IMR-90 (cell line): ENCODE data around the gene RASGRF1. TPM values are rescaled to one million over a fixed set of nuclear protein-coding genes. Genes with fewer than 3 reads are reported as not detected.

Experiments
- ATAC-seq: fragments of 200-7000 bp; cut with Tn5 transposase; 2 replicates; pipeline ENCODE4 v1.9.1; 2020; ENCODE audit warnings: low read depth, mild to moderate bottlenecking, moderate library complexity
- BruUV-seq: library from RNA; stranded (reverse); fragments of 400-500 nt; replicated peaks from 2 replicates; lab custom pipeline; 2021; lab: Mats Ljungman, UMichigan
- CTCF ChIA-PET: fragments of 300-600 bp; formaldehyde crosslinking; extraction: SDS; loops from one replicate; lab custom pipeline; 2021; ENCODE audit warnings: antibody characterized with exemption; lab: Yijun Ruan, JAX
- POLR2A ChIA-PET: fragments of 300-600 bp; sonication (Branson Sonifier 250); formaldehyde crosslinking; loops from one replicate; lab custom pipeline; 2022; ENCODE audit warnings: antibody characterized with exemption; ENCODE audit not compliant: unreplicated experiment; lab: Charles Lee
- DNase-seq: peaks from one replicate; pipeline ENCODE4 v3.0.0; 2013
- H2AFZ ChIP-seq: replicated peaks from 2 replicates; pipeline ENCODE3; 2013; ENCODE audit warnings: low read length, mild to moderate bottlenecking; ENCODE audit not compliant: poor library complexity
- H2AK5ac ChIP-seq: 2 replicates; pipeline ENCODE4 v1.6.1; 2013; ENCODE audit warnings: low read depth, low read length, inconsistent platforms
- H2AK9ac ChIP-seq: replicated peaks from 2 replicates; pipeline ENCODE3; 2013; ENCODE audit warnings: mild to moderate bottlenecking, low read depth, low read length, moderate library complexity; ENCODE audit not compliant: poor library complexity
- H2BK120ac ChIP-seq: 2 replicates; pipeline ENCODE4 v1.6.1; 2013; ENCODE audit warnings: low read depth, low read length, inconsistent platforms
- H2BK15ac ChIP-seq: 3 replicates; pipeline ENCODE4 v1.6.1; 2013; ENCODE audit warnings: low read depth, low read length, inconsistent platforms
- H2BK20ac ChIP-seq: 2 replicates; pipeline ENCODE4 v1.6.1; 2013; ENCODE audit warnings: low read depth, mild to moderate bottlenecking, inconsistent platforms, low read length, moderate library complexity
- H2BK5ac ChIP-seq: 2 replicates; pipeline ENCODE4 v1.6.1; 2013; ENCODE audit warnings: mild to moderate bottlenecking, low read depth, low read length, inconsistent platforms; ENCODE audit not compliant: poor library complexity, severe bottlenecking
- H3K14ac ChIP-seq: replicated peaks from 2 replicates; pipeline ENCODE4 v1.6.1; 2013; ENCODE audit warnings: low read depth, low read length, inconsistent platforms
- H3K18ac ChIP-seq: 2 replicates; pipeline ENCODE4 v1.6.1; 2013; ENCODE audit warnings: low read depth, low read length, control low read depth
- H3K23ac ChIP-seq: 2 replicates; pipeline ENCODE4 v1.6.1; 2013; ENCODE audit warnings: low read depth, low read length, inconsistent platforms
- H3K27ac ChIP-seq: 2 replicates; pipeline ENCODE4 v1.5.1; 2013; ENCODE audit warnings: mild to moderate bottlenecking, control low read depth, low read length; ENCODE audit not compliant: insufficient read depth
- H3K27me3 ChIP-seq: 2 replicates; pipeline ENCODE4 v1.6.1; 2013; ENCODE audit warnings: low read length; ENCODE audit not compliant: control insufficient read depth, insufficient read depth
- H3K36me3 ChIP-seq: 2 replicates; pipeline ENCODE4 v1.6.1; 2013; ENCODE audit warnings: low read length, mixed read lengths; ENCODE audit not compliant: control insufficient read depth, insufficient read depth
- H3K4ac ChIP-seq: 2 replicates; pipeline ENCODE4 v1.6.1; 2013; ENCODE audit warnings: low read depth, low read length, inconsistent platforms
- H3K4me1 ChIP-seq: 2 replicates; pipeline ENCODE4 v1.6.1; 2013; ENCODE audit warnings: low read length, mixed read lengths; ENCODE audit not compliant: control insufficient read depth, insufficient read depth
- H3K4me2 ChIP-seq: 2 replicates; pipeline ENCODE4 v1.6.1; 2013; ENCODE audit warnings: low read depth, mild to moderate bottlenecking, control low read depth, low read length, moderate library complexity
- H3K4me3 ChIP-seq: 2 replicates; pipeline ENCODE4 v1.5.1; 2013; ENCODE audit warnings: low read depth, mild to moderate bottlenecking, control low read depth, low read length, moderate library complexity; ENCODE audit not compliant: insufficient read depth
- H3K56ac ChIP-seq: 2 replicates; pipeline ENCODE4 v1.6.1; 2013; ENCODE audit warnings: low read length, inconsistent platforms; ENCODE audit not compliant: insufficient read depth; ENCODE audit errors: extremely low read depth
- H3K79me1 ChIP-seq, 2 experiments: 2 replicates each; pipeline ENCODE4 v1.6.1; 2013; ENCODE audit warnings: low read length in 2 of 2, inconsistent platforms in 1 of 2, low read depth in 1 of 2
- H3K9ac ChIP-seq: 2 replicates; pipeline ENCODE4 v1.6.1; 2013; ENCODE audit warnings: low read depth, low read length, control low read depth
- H3K9me1 ChIP-seq: 2 replicates; pipeline ENCODE4 v1.6.1; 2013; ENCODE audit warnings: low read length, inconsistent platforms; ENCODE audit not compliant: insufficient read depth
- H3K9me3 ChIP-seq: 2 replicates; pipeline ENCODE4 v1.6.1; 2013; ENCODE audit warnings: low read length; ENCODE audit not compliant: control insufficient read depth, insufficient read depth
- H4K20me1 ChIP-seq: 2 replicates; pipeline ENCODE4 v1.6.1; 2013; ENCODE audit warnings: low read length, inconsistent platforms; ENCODE audit not compliant: insufficient read depth
- H4K5ac ChIP-seq: 2 replicates; pipeline ENCODE4 v1.6.1; 2013; ENCODE audit warnings: mild to moderate bottlenecking, low read depth, low read length, control low read depth
- H4K8ac ChIP-seq, 2 experiments: 2 replicates each; pipeline ENCODE4 v1.6.1; 2013; ENCODE audit warnings: low read depth in 2 of 2, low read length in 2 of 2, control low read depth in 1 of 2, inconsistent platforms in 1 of 2
- H4K91ac ChIP-seq: 2 replicates; pipeline ENCODE4 v1.6.1; 2013; ENCODE audit warnings: low read depth, low read length, inconsistent platforms; ENCODE audit not compliant: insufficient read depth
- BHLHE40 ChIP-seq: fragments of 150-350 bp; IDR thresholded peaks from 2 replicates; pipeline ENCODE4 v1.6.1; 2016; ENCODE audit warnings: mild to moderate bottlenecking, low read depth, low read length
- CEBPB ChIP-seq: IDR thresholded peaks from 2 replicates; pipeline ENCODE4 v1.6.1; 2012; ENCODE audit warnings: low read depth, low read length, improper control_type of control experiment
- CHD1 ChIP-seq: IDR thresholded peaks from 2 replicates; pipeline ENCODE4 v1.6.1; 2012; ENCODE audit warnings: low read depth, low read length, improper control_type of control experiment
- CTCF ChIP-seq: conservative IDR thresholded peaks from 2 replicates; pipeline ENCODE4 v1.5.1; 2012; ENCODE audit warnings: mild to moderate bottlenecking, low read depth, low read length, improper control_type of control experiment
- FOS ChIP-seq: fragments of 150-350 bp; IDR thresholded peaks from 2 replicates; pipeline ENCODE4 v1.6.1; 2016; ENCODE audit warnings: low read depth, low read length
- MAFK ChIP-seq: IDR thresholded peaks from 2 replicates; pipeline ENCODE4 v1.6.1; 2012; ENCODE audit warnings: low read depth, low read length, improper control_type of control experiment
- MAZ ChIP-seq: IDR thresholded peaks from 2 replicates; pipeline ENCODE4 v1.6.1; 2012; ENCODE audit warnings: low read depth, mild to moderate bottlenecking, low read length, improper control_type of control experiment, moderate library complexity, borderline replicate concordance
- MXI1 ChIP-seq: IDR thresholded peaks from 2 replicates; pipeline ENCODE4 v1.6.1; 2012; ENCODE audit warnings: low read depth, mild to moderate bottlenecking, low read length, moderate library complexity, borderline replicate concordance
- NFE2L2 ChIP-seq: fragments of 150-350 bp; IDR thresholded peaks from 2 replicates; pipeline ENCODE4 v1.6.1; 2016; ENCODE audit warnings: low read depth, mild to moderate bottlenecking, low read length
- POLR2A ChIP-seq: IDR thresholded peaks from 2 replicates; pipeline ENCODE4 v1.6.1; 2012; ENCODE audit warnings: mild to moderate bottlenecking, low read depth, low read length
- RAD21 ChIP-seq: IDR thresholded peaks from 2 replicates; pipeline ENCODE4 v1.6.1; 2012; ENCODE audit warnings: low read length, improper control_type of control experiment
- RCOR1 ChIP-seq: IDR thresholded peaks from 2 replicates; pipeline ENCODE4 v1.6.1; 2012; ENCODE audit warnings: mild to moderate bottlenecking, low read length, improper control_type of control experiment; ENCODE audit not compliant: insufficient replicate concordance
- RFX5 ChIP-seq: IDR thresholded peaks from 2 replicates; pipeline ENCODE4 v1.8.0; 2012; ENCODE audit warnings: low read depth, mild to moderate bottlenecking, low read length, moderate library complexity
- SMC3 ChIP-seq: fragments of 150-350 bp; IDR thresholded peaks from 2 replicates; pipeline ENCODE4 v1.6.1; 2016; ENCODE audit warnings: low read depth, mild to moderate bottlenecking, antibody characterized with exemption, low read length, moderate library complexity
- USF2 ChIP-seq: fragments of 150-350 bp; IDR thresholded peaks from 2 replicates; pipeline ENCODE4 v1.6.1; 2017; ENCODE audit warnings: mild to moderate bottlenecking, antibody characterized with exemption, low read length, low read depth
- WGBS, 2 experiments: methylation state at CpG; one replicate each; pipeline versions ENCODE4 v1.1.5 to v1.1.7; 2013; ENCODE audit warnings: missing lambda C conversion rate in 2 of 2; ENCODE audit not compliant: insufficient read length in 1 of 2; ENCODE audit errors: extremely low coverage in 2 of 2; 5-methylcytosine and 5-hydroxymethylcytosine counted together
- dilution Hi-C: fragments of 300-500 bp; cut with HindIII; formaldehyde crosslinking; loops from one replicate; pipeline ENCODE4 v1.14.3; 2018; ENCODE audit warnings: low sequenced_read_pairs; ENCODE audit not compliant: unreplicated experiment
- in situ Hi-C: fragments of 300-500 bp; cut with MboI; formaldehyde crosslinking; loops from 3 replicates; pipeline ENCODE4 v1.14.3; 2019; ENCODE audit warnings: low sequenced_read_pairs, inconsistent platforms, mixed read lengths
- intact Hi-C: fragments of 100-400 bp; cut with micrococcal nuclease; formaldehyde crosslinking; loops from 2 replicates; pipeline ENCODE4 v1.10.0; 2022
- polyA plus RNA-seq, 3 experiments: library from polyadenylated mRNA; depleted of rRNA; stranded (reverse); fragments of >200 nt; gene quantifications; 2 replicates each; pipeline ENCODE4 v1.2.3, GENCODE V29; 2012; ENCODE audit warnings: low replicate concordance in 1 of 3
- total RNA-seq: library from RNA; depleted of rRNA; stranded (reverse); fragments of >200 nt; gene quantifications from 2 replicates; pipeline ENCODE4 v1.2.3, GENCODE V29; 2012
- TF ChIP-seq, protein P1 (sequence below): fragments of 150-350 bp; IDR thresholded peaks from 2 replicates; pipeline ENCODE4 v1.6.1; 2016; ENCODE audit warnings: low read depth, mild to moderate bottlenecking, low read length, moderate library complexity, borderline replicate concordance

RASGRF1 gene
- total and polyA plus RNA-seq, 2 of the 4 experiments (the other 2 are of a cell fraction), result under 0.01 to 0.15 TPM

DNA sequence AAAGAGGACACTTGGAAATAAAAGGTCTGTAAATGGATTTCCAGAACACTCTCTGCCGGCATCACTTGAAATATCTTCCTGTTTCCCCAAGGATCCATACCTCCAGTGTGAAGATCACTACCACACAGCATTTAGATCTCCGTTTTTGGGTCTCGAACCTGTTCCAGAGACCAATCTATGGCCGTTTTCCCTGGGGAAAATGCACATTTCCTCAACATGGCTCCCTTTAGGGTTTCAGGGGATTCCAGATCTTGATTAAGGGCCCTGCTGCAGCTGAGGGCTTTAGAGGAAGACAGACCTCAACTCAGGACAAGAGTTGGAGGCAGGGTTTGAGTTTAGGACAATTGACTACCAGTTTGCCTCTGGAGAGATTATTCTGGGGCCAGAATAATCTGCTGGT is 147.8 kb downstream of the RASGRF1 start:
- 100% methylated on average over 1 of the region's 4 CpGs; no CpG with 5 or more reads in 1 of the 2 experiments for WGBS, 2 experiments
- no peak overlapping the region for H3K9ac ChIP-seq
- no peaks in the 10 kb centered on the region for H3K9me3 ChIP-seq
- H3K18ac ChIP-seq, result no peak overlapping the region
- in situ Hi-C loops (no loop called here), intact Hi-C loops (no loop called here), dilution Hi-C loops (no loop called here)
- H3K23ac ChIP-seq, result no peak overlapping the region
- ATAC-seq (no peak), DNase-seq (no peak)
- no peaks in the 10 kb centered on the region for H3K79me1 ChIP-seq
- H2BK20ac ChIP-seq, result no peak overlapping the region
- no peaks in the 10 kb centered on the region for H3K9me1 ChIP-seq
- no peak overlapping the region for H3K14ac ChIP-seq
- H3K36me3 ChIP-seq, result no peaks in the 10 kb centered on the region
- TF ChIP-seq CTCF (no peak), SMC3 (no peak), CHD1 (no peak), BHLHE40 (no peak), NFE2L2 (no peak), FOS (no peak), MAZ (no peak), MAFK (no peak), USF2 (no peak), POLR2A (no peak), CEBPB (no peak), RCOR1 (no peak), MXI1 (no peak), RFX5 (no peak), RAD21 (no peak)
- TF ChIP-seq, protein P1, sequence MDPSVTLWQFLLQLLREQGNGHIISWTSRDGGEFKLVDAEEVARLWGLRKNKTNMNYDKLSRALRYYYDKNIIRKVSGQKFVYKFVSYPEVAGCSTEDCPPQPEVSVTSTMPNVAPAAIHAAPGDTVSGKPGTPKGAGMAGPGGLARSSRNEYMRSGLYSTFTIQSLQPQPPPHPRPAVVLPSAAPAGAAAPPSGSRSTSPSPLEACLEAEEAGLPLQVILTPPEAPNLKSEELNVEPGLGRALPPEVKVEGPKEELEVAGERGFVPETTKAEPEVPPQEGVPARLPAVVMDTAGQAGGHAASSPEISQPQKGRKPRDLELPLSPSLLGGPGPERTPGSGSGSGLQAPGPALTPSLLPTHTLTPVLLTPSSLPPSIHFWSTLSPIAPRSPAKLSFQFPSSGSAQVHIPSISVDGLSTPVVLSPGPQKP, result no peak
- no peak overlapping the region for H2AK5ac ChIP-seq
- H3K4me1 ChIP-seq, result peaks cover 2% of the 10 kb centered on the region; the same call in 1 of the 2 replicates
- no peak overlapping the region for H3K4me2 ChIP-seq
- H3K4ac ChIP-seq, result no peak overlapping the region
- no peak overlapping the region for H4K91ac ChIP-seq
- H2BK120ac ChIP-seq, result no peak overlapping the region
- no peak overlapping the region for H2BK15ac ChIP-seq
- H3K27ac ChIP-seq, result no peak overlapping the region
- no peak overlapping the region for H3K56ac ChIP-seq
- no peak overlapping the region for H4K5ac ChIP-seq
- H2BK5ac ChIP-seq, result no peak overlapping the region
- H3K27me3 ChIP-seq, result peaks cover 34% of the 10 kb centered on the region
- no peak overlapping the region for H3K4me3 ChIP-seq
- no peak overlapping the region for H4K8ac ChIP-seq
- H2AK9ac ChIP-seq, result no peak overlapping the region
- POLR2A ChIA-PET, result no interaction called here
- BruUV-seq, result no TSS peak
- CTCF ChIA-PET, result no interaction called here
- H2AFZ ChIP-seq, result no peak overlapping the region
- no peaks in the 10 kb centered on the region for H4K20me1 ChIP-seq
